SK-N-SH (cell line): ENCODE data around the gene BID. TPM values are rescaled to one million over a fixed set of nuclear protein-coding genes. Genes with fewer than 3 reads are reported as not detected.

Experiments
- CTCF ChIA-PET: fragments of 300-600, 350-600 bp; formaldehyde crosslinking; extraction: SDS; loops from one replicate; lab custom pipeline; 2021; lab: Yijun Ruan, JAX
- POLR2A ChIA-PET: fragments of 350-600 bp; sonication (Branson Sonifier 250); formaldehyde crosslinking; extraction: SDS; loops from one replicate; lab custom pipeline; 2020; ENCODE audit warnings: antibody characterized with exemption, inconsistent platforms; lab: Yijun Ruan, JAX
- DNase-seq: peaks from one replicate; pipeline ENCODE4 v3.0.0; 2012
- H2AFZ ChIP-seq: fragments of 200-600 bp; sonication (generic); 2 replicates; pipeline ENCODE4 v1.8.1; 2016; ENCODE audit warnings: antibody characterized with exemption, mild to moderate bottlenecking, low read depth
- H3F3A ChIP-seq: fragments of 200-600 bp; sonication (generic); replicated peaks from 2 replicates; pipeline ENCODE3; 2016; ENCODE audit warnings: antibody characterized with exemption, mild to moderate bottlenecking; ENCODE audit not compliant: insufficient read depth
- H3K27ac ChIP-seq, 2 experiments: fragments of 200-500 bp in 1 of 2; fragments of 200-600 bp in 1 of 2; sonication (Bioruptor generic) in 1 of 2; sonication (generic), shearing (Covaris generic) in 1 of 2; 2 replicates each; pipeline versions ENCODE4 v1.5.1 to v1.6.1; 2014 to 2016; ENCODE audit warnings: low read depth in 2 of 2, inconsistent platforms in 1 of 2, low read length in 1 of 2, mild to moderate bottlenecking in 1 of 2, mixed read lengths in 1 of 2
- H3K27me3 ChIP-seq: fragments of 200-600 bp; sonication (generic), shearing (Covaris generic); 2 replicates; pipeline ENCODE4 v1.6.1; 2016; ENCODE audit warnings: mixed run types; ENCODE audit not compliant: insufficient read depth
- H3K36me3 ChIP-seq, 2 experiments: fragments of 200-500 bp in 1 of 2; fragments of 200-600 bp in 1 of 2; sonication (Bioruptor generic) in 1 of 2; sonication (generic) in 1 of 2; replicated peaks in 1 of 2; 2 replicates each; pipeline versions ENCODE3 to v1.5.1; 2014 to 2016; ENCODE audit warnings: low read length in 1 of 2, mild to moderate bottlenecking in 1 of 2; ENCODE audit not compliant: insufficient read depth in 2 of 2, control insufficient read depth in 1 of 2
- H3K4me1 ChIP-seq, 2 experiments: fragments of 200-500 bp in 1 of 2; fragments of 200-600 bp in 1 of 2; sonication (Bioruptor generic) in 1 of 2; sonication (generic), shearing (Covaris generic) in 1 of 2; 2 replicates each; pipeline versions ENCODE4 v1.5.1 to v1.6.1; 2014 to 2016; ENCODE audit warnings: low read depth in 1 of 2, low read length in 1 of 2, mixed run types in 1 of 2; ENCODE audit not compliant: insufficient read depth in 2 of 2, control insufficient read depth in 1 of 2
- H3K4me2 ChIP-seq: fragments of 200-600 bp; sonication (generic), shearing (Covaris generic); 2 replicates; pipeline ENCODE4 v1.6.1; 2017; ENCODE audit warnings: mixed run types
- H3K4me3 ChIP-seq, 2 experiments: fragments of 200-500 bp in 1 of 2; fragments of 200-600 bp in 1 of 2; sonication (Bioruptor generic) in 1 of 2; sonication (generic), shearing (Covaris generic) in 1 of 2; 2 replicates each; pipeline versions ENCODE4 v1.5.1 to v1.8.1; 2014 to 2016; ENCODE audit warnings: low read depth in 2 of 2, inconsistent platforms in 1 of 2, low read length in 1 of 2, mild to moderate bottlenecking in 1 of 2, mixed read lengths in 1 of 2, moderate library complexity in 1 of 2
- H3K79me2 ChIP-seq: fragments of 200-600 bp; sonication (generic); 2 replicates; pipeline ENCODE4 v1.8.1; 2017; ENCODE audit warnings: mild to moderate bottlenecking; ENCODE audit not compliant: insufficient read depth
- H3K9ac ChIP-seq: fragments of 200-600 bp; sonication (generic); 2 replicates; pipeline ENCODE4 v1.6.1; 2017; ENCODE audit warnings: mixed run types
- H3K9me2 ChIP-seq: fragments of 200-600 bp; sonication (generic); 2 replicates; pipeline ENCODE4 v1.6.1; 2017; ENCODE audit warnings: mixed run types
- H3K9me3 ChIP-seq: fragments of 200-600 bp; sonication (generic); 2 replicates; pipeline ENCODE4 v1.6.1; 2017; ENCODE audit warnings: mixed run types, mild to moderate bottlenecking, moderate library complexity
- H4K20me1 ChIP-seq: fragments of 200-600 bp; sonication (generic); 2 replicates; pipeline ENCODE4 v1.6.1; 2017; ENCODE audit warnings: mild to moderate bottlenecking, mixed run types; ENCODE audit not compliant: insufficient read depth
- EZH2phosphoT487 ChIP-seq: fragments of 200-600 bp; sonication (generic); IDR thresholded peaks from 2 replicates; pipeline ENCODE4 v1.6.1; 2017; ENCODE audit warnings: low read depth, mixed run types, mild to moderate bottlenecking, antibody characterized with exemption, moderate library complexity, borderline replicate concordance
- FOSL2 ChIP-seq: IDR thresholded peaks from 2 replicates; pipeline ENCODE4 v1.4.0; 2012; ENCODE audit warnings: low read depth, mild to moderate bottlenecking, moderate library complexity, borderline replicate concordance
- GABPA ChIP-seq: IDR thresholded peaks from 2 replicates; pipeline ENCODE4 v1.4.0; 2012; ENCODE audit warnings: low read depth, mild to moderate bottlenecking
- GATA2 ChIP-seq: sonication (generic); formaldehyde crosslinking; IDR thresholded peaks from 2 replicates; pipeline ENCODE4 v1.5.0; 2020; ENCODE audit warnings: mild to moderate bottlenecking, missing genetic modification reagents
- MXI1 ChIP-seq: IDR thresholded peaks from 2 replicates; pipeline ENCODE4 v1.6.1; 2012; ENCODE audit warnings: mild to moderate bottlenecking, low read depth, low read length, improper control_type of control experiment
- NRF1 ChIP-seq: IDR thresholded peaks from 2 replicates; pipeline ENCODE4 v1.6.1; 2012; ENCODE audit warnings: low read depth, mild to moderate bottlenecking, low read length
- POLR2AphosphoS5 ChIP-seq: IDR thresholded peaks from 2 replicates; pipeline ENCODE4 v1.6.1; 2012; ENCODE audit warnings: low read depth, low read length
- RXRA ChIP-seq: IDR thresholded peaks from 2 replicates; pipeline ENCODE4 v1.4.0; 2012; ENCODE audit warnings: low read depth, mild to moderate bottlenecking, borderline replicate concordance
- TAF1 ChIP-seq: IDR thresholded peaks from 2 replicates; pipeline ENCODE4 v1.6.1; 2012; ENCODE audit warnings: low read depth, mild to moderate bottlenecking, low read length, moderate library complexity, borderline replicate concordance
- TEAD4 ChIP-seq: IDR thresholded peaks from 2 replicates; pipeline ENCODE4 v1.4.0; 2012; ENCODE audit warnings: mild to moderate bottlenecking, borderline replicate concordance; ENCODE audit not compliant: insufficient read depth
- WGBS: methylation state at CpG from one replicate; pipeline ENCODE4 v1.1.6; 2017; ENCODE audit warnings: low lambda C conversion rate; 5-methylcytosine and 5-hydroxymethylcytosine counted together
- polyA plus RNA-seq, 3 experiments: library from polyadenylated mRNA; depleted of rRNA; stranded (reverse); fragments of >200 nt; gene quantifications; 2 replicates each; pipeline ENCODE4 v1.2.3, GENCODE V29; 2012
- TF ChIP-seq, protein P1 (sequence below): IDR thresholded peaks from 2 replicates; pipeline ENCODE4 v1.6.1; 2012; ENCODE audit warnings: mild to moderate bottlenecking, low read depth, low read length, moderate library complexity
- TF ChIP-seq, protein P2 (sequence below): fragments of 150-350 bp; IDR thresholded peaks from 2 replicates; pipeline ENCODE4 v1.6.1; 2016; ENCODE audit warnings: mild to moderate bottlenecking, low read depth, low read length
- TF ChIP-seq, protein P3 (sequence below): IDR thresholded peaks from 2 replicates; pipeline ENCODE4 v1.4.0; 2012; ENCODE audit warnings: low read depth, borderline replicate concordance
- TF ChIP-seq, protein P4 (sequence below): fragments of 200-600 bp; sonication (generic); IDR thresholded peaks from 2 replicates; pipeline ENCODE4 v1.6.1; 2017; ENCODE audit warnings: antibody characterized with exemption, mild to moderate bottlenecking, moderate library complexity
- TF ChIP-seq, protein P5 (sequence below): IDR thresholded peaks from 2 replicates; pipeline ENCODE4 v1.4.0; 2012; ENCODE audit warnings: low read depth, borderline replicate concordance

Gene BID
- polyA plus RNA-seq, 1 of the 3 experiments (the other 2 are of a cell fraction), result 139 TPM

DNA sequence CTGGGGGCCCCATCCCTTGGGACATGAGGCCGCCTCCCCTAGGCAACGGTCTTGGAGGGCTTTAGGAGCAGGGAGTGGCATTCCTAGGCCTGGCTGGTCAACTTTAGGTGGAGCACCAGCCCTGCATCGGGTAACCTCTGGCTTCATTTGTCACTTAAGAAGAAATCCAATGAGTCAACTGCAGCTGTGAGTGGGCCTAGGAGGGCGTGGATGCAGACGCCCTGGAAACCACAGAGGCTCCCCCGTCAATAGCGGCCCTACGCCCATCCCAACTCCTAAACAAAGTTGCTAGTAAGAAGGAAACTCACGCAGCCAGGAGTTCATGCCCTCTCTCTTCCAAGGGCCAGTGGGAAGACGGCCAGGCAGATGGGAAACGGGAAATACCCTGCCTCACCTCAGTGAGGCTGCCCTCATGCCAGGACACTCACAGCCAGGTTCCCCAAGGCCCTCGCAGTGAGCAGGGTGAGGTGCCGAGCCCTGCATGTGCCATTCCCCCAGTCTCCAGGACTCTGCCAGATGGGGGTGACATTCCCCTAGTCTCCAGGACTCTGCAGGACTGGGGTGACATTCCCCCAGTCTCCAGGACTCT, 20.8 kb downstream of the BID start (continued):
- TF ChIP-seq GATA2 (CRISPR knock-in tag), result no peak
- TF ChIP-seq EZH2phosphoT487, result no peak

DNA sequence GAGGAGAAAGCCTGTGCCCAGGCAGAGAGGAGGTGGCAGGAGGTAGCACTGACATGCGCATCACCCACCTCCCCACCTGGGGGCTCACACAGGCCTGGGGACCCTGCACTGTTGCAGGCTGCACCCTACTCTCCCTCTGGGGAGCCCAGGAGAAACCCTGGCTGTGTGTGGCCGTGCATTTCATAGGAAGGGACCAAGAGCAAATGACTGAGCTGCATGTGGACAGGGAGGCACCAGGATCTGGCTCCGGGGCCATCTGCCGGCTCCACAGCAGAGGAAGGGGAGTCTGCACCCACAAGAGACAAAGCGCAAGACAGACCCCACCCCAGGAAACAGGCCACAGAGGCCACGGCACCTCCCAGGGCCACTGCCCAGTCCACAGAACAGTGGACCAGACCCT, 22.7 kb downstream of the BID start:
- Histone ChIP-seq H3F3A (no peaks in the 10 kb centered on the region), H3K36me3 (no peaks in the 10 kb centered on the region), H3K4me2 (no peak overlapping the region), H3K4me1 (no peaks in the 10 kb centered on the region), H3K27ac (no peak overlapping the region), H2AFZ (no peak overlapping the region), H3K9me3 (no peaks in the 10 kb centered on the region), H3K4me3 (no peak overlapping the region), H3K79me2 (peaks cover 9% of the 10 kb centered on the region), H3K9me2 (no peaks in the 10 kb centered on the region), H3K9ac (no peak overlapping the region), H3K27me3 (no peaks in the 10 kb centered on the region), H4K20me1 (no peaks in the 10 kb centered on the region)
- no peak for DNase-seq
- ChIA-PET CTCF (interaction anchor here (0.7 to 2.9 kb wide), 3 partner anchors 9 to 30 kb away, joined by 3 to 24 read pairs (median 3); no protein-coding TSS in a partner anchor), POLR2A (no interaction called here)
- TF ChIP-seq GABPA (no peak), FOSL2 (no peak), NRF1 (no peak), EZH2phosphoT487 (no peak), TAF1 (no peak), POLR2AphosphoS5 (no peak), TEAD4 (no peak), RXRA (no peak), MXI1 (no peak)
- TF ChIP-seq, protein P1, sequence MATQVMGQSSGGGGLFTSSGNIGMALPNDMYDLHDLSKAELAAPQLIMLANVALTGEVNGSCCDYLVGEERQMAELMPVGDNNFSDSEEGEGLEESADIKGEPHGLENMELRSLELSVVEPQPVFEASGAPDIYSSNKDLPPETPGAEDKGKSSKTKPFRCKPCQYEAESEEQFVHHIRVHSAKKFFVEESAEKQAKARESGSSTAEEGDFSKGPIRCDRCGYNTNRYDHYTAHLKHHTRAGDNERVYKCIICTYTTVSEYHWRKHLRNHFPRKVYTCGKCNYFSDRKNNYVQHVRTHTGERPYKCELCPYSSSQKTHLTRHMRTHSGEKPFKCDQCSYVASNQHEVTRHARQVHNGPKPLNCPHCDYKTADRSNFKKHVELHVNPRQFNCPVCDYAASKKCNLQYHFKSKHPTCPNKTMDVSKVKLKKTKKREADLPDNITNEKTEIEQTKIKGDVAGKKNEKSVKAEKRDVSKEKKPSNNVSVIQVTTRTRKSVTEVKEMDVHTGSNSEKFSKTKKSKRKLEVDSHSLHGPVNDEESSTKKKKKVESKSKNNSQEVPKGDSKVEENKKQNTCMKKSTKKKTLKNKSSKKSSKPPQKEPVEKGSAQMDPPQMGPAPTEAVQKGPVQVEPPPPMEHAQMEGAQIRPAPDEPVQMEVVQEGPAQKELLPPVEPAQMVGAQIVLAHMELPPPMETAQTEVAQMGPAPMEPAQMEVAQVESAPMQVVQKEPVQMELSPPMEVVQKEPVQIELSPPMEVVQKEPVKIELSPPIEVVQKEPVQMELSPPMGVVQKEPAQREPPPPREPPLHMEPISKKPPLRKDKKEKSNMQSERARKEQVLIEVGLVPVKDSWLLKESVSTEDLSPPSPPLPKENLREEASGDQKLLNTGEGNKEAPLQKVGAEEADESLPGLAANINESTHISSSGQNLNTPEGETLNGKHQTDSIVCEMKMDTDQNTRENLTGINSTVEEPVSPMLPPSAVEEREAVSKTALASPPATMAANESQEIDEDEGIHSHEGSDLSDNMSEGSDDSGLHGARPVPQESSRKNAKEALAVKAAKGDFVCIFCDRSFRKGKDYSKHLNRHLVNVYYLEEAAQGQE, result no peak
- TF ChIP-seq, protein P2, sequence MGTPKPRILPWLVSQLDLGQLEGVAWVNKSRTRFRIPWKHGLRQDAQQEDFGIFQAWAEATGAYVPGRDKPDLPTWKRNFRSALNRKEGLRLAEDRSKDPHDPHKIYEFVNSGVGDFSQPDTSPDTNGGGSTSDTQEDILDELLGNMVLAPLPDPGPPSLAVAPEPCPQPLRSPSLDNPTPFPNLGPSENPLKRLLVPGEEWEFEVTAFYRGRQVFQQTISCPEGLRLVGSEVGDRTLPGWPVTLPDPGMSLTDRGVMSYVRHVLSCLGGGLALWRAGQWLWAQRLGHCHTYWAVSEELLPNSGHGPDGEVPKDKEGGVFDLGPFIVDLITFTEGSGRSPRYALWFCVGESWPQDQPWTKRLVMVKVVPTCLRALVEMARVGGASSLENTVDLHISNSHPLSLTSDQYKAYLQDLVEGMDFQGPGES, result no peak
- TF ChIP-seq, protein P3, sequence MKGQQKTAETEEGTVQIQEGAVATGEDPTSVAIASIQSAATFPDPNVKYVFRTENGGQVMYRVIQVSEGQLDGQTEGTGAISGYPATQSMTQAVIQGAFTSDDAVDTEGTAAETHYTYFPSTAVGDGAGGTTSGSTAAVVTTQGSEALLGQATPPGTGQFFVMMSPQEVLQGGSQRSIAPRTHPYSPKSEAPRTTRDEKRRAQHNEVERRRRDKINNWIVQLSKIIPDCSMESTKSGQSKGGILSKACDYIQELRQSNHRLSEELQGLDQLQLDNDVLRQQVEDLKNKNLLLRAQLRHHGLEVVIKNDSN, result no peak
- TF ChIP-seq, protein P4, sequence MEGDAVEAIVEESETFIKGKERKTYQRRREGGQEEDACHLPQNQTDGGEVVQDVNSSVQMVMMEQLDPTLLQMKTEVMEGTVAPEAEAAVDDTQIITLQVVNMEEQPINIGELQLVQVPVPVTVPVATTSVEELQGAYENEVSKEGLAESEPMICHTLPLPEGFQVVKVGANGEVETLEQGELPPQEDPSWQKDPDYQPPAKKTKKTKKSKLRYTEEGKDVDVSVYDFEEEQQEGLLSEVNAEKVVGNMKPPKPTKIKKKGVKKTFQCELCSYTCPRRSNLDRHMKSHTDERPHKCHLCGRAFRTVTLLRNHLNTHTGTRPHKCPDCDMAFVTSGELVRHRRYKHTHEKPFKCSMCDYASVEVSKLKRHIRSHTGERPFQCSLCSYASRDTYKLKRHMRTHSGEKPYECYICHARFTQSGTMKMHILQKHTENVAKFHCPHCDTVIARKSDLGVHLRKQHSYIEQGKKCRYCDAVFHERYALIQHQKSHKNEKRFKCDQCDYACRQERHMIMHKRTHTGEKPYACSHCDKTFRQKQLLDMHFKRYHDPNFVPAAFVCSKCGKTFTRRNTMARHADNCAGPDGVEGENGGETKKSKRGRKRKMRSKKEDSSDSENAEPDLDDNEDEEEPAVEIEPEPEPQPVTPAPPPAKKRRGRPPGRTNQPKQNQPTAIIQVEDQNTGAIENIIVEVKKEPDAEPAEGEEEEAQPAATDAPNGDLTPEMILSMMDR, result no peak
- TF ChIP-seq, protein P5, sequence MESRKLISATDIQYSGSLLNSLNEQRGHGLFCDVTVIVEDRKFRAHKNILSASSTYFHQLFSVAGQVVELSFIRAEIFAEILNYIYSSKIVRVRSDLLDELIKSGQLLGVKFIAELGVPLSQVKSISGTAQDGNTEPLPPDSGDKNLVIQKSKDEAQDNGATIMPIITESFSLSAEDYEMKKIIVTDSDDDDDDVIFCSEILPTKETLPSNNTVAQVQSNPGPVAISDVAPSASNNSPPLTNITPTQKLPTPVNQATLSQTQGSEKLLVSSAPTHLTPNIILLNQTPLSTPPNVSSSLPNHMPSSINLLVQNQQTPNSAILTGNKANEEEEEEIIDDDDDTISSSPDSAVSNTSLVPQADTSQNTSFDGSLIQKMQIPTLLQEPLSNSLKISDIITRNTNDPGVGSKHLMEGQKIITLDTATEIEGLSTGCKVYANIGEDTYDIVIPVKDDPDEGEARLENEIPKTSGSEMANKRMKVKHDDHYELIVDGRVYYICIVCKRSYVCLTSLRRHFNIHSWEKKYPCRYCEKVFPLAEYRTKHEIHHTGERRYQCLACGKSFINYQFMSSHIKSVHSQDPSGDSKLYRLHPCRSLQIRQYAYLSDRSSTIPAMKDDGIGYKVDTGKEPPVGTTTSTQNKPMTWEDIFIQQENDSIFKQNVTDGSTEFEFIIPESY, result no peak
- 92% methylated on average over 4 of the region's 6 CpGs for WGBS
